H9 (cell line): ENCODE results near the gene CELF3. TPM values are rescaled to one million over a fixed set of nuclear protein-coding genes. Genes with fewer than 3 reads are reported as not detected.

ENCODE experiments used
- DNase-seq: peaks from one replicate; pipeline ENCODE4 v3.0.0-alpha.2; 2017
- H2AFZ ChIP-seq: one replicate; pipeline ENCODE4 v1.6.1; 2013; ENCODE audit warnings: mild to moderate bottlenecking, low read length, control low read depth, moderate library complexity
- H2AK5ac ChIP-seq: 2 replicates; pipeline ENCODE4 v1.6.1; 2013; ENCODE audit warnings: low read length, control low read depth, mixed read lengths; ENCODE audit not compliant: insufficient read length
- H2BK120ac ChIP-seq: one replicate; pipeline ENCODE4 v1.6.1; 2013; ENCODE audit warnings: low read depth, mild to moderate bottlenecking, low read length, control low read depth, inconsistent platforms; ENCODE audit not compliant: poor library complexity, severe bottlenecking
- H2BK12ac ChIP-seq: 2 replicates; pipeline ENCODE4 v1.6.1; 2013; ENCODE audit warnings: low read length, control low read depth, mixed read lengths, low read depth; ENCODE audit not compliant: insufficient read length
- H2BK15ac ChIP-seq: 2 replicates; pipeline ENCODE4 v1.6.1; 2013; ENCODE audit warnings: low read depth, low read length, control low read depth
- H2BK20ac ChIP-seq: one replicate; pipeline ENCODE4 v1.6.1; 2013; ENCODE audit warnings: low read depth, mild to moderate bottlenecking, low read length, control low read depth, inconsistent platforms; ENCODE audit not compliant: poor library complexity, severe bottlenecking
- H2BK5ac ChIP-seq: 2 replicates; pipeline ENCODE4 v1.6.1; 2013; ENCODE audit warnings: low read length, control low read depth, mixed read lengths; ENCODE audit not compliant: insufficient read length
- H3K14ac ChIP-seq: 2 replicates; pipeline ENCODE4 v1.6.1; 2013; ENCODE audit warnings: low read length, control low read depth; ENCODE audit not compliant: insufficient read depth
- H3K18ac ChIP-seq: 2 replicates; pipeline ENCODE4 v1.6.1; 2013; ENCODE audit warnings: low read depth, mild to moderate bottlenecking, mixed read lengths, low read length, control low read depth; ENCODE audit not compliant: insufficient read length
- H3K23ac ChIP-seq: 2 replicates; pipeline ENCODE4 v1.6.1; 2013; ENCODE audit warnings: low read length, control low read depth, mixed read lengths, low read depth; ENCODE audit not compliant: insufficient read length
- H3K23me2 ChIP-seq: 2 replicates; pipeline ENCODE4 v1.6.1; 2013; ENCODE audit warnings: low read depth, mild to moderate bottlenecking, mixed read lengths, low read length, control low read depth; ENCODE audit not compliant: insufficient read length, poor library complexity, severe bottlenecking
- H3K27ac ChIP-seq: 2 replicates; pipeline ENCODE4 v1.5.1; 2013; ENCODE audit warnings: low read length, control low read depth, mixed read lengths, low read depth; ENCODE audit not compliant: insufficient read length
- H3K27me3 ChIP-seq: 2 replicates; pipeline ENCODE4 v1.6.1; 2013; ENCODE audit warnings: low read length, control low read depth, inconsistent platforms; ENCODE audit not compliant: insufficient read depth
- H3K4ac ChIP-seq: 2 replicates; pipeline ENCODE4 v1.6.1; 2013; ENCODE audit warnings: low read depth, mild to moderate bottlenecking, control low read depth, inconsistent platforms, low read length, moderate library complexity
- H3K4me1 ChIP-seq: 2 replicates; pipeline ENCODE4 v1.6.1; 2013; ENCODE audit warnings: low read length, control low read depth, inconsistent platforms; ENCODE audit not compliant: insufficient read depth
- H3K4me2 ChIP-seq: 2 replicates; pipeline ENCODE4 v1.6.1; 2013; ENCODE audit warnings: low read length, control low read depth, mixed read lengths; ENCODE audit not compliant: insufficient read length, insufficient read depth
- H3K56ac ChIP-seq: 2 replicates; pipeline ENCODE4 v1.6.1; 2013; ENCODE audit warnings: low read depth, mild to moderate bottlenecking, mixed read lengths, low read length, control low read depth; ENCODE audit not compliant: insufficient read length
- H3K79me1 ChIP-seq: 2 replicates; pipeline ENCODE4 v1.6.1; 2013; ENCODE audit warnings: low read depth, mild to moderate bottlenecking, moderate library complexity, low read length, control low read depth, inconsistent platforms; ENCODE audit not compliant: insufficient read depth, poor library complexity, severe bottlenecking
- H3K79me2 ChIP-seq: 2 replicates; pipeline ENCODE4 v1.6.1; 2013; ENCODE audit warnings: low read length, control low read depth, inconsistent platforms; ENCODE audit not compliant: insufficient read depth
- H3K9ac ChIP-seq: 2 replicates; pipeline ENCODE4 v1.6.1; 2013; ENCODE audit warnings: low read length, control low read depth, mixed read lengths; ENCODE audit not compliant: insufficient read length; ENCODE audit errors: extremely low read depth
- H3K9me3 ChIP-seq: one replicate; pipeline ENCODE4 v1.6.1; 2013; ENCODE audit warnings: low read depth, low read length, inconsistent platforms; ENCODE audit not compliant: control insufficient read depth
- H3T11ph ChIP-seq: one replicate; pipeline ENCODE4 v1.6.1; 2013; ENCODE audit warnings: mild to moderate bottlenecking, low read length, control low read depth, inconsistent platforms
- H4K20me1 ChIP-seq: one replicate; pipeline ENCODE4 v1.6.1; 2013; ENCODE audit not compliant: control insufficient read depth, insufficient read length, insufficient read depth
- H4K5ac ChIP-seq: 2 replicates; pipeline ENCODE4 v1.6.1; 2013; ENCODE audit warnings: low read depth, mild to moderate bottlenecking, mixed read lengths, low read length, control low read depth; ENCODE audit not compliant: insufficient read length
- H4K8ac ChIP-seq: replicated peaks from 2 replicates; pipeline ENCODE4 v1.6.1; 2013; ENCODE audit warnings: low read length, control low read depth, mixed read lengths, low read depth; ENCODE audit not compliant: insufficient read length
- H4K91ac ChIP-seq: 2 replicates; pipeline ENCODE4 v1.6.1; 2013; ENCODE audit warnings: low read depth, mild to moderate bottlenecking, moderate library complexity, mixed read lengths, low read length, control low read depth; ENCODE audit not compliant: insufficient read length
- H3K27ac Mint-ChIP-seq, 3 experiments: 2 replicates in 2 of 3; 3 replicates in 1 of 3; pipeline ENCODE4 v1.8.0; 2020 to 2021; ENCODE audit warnings: mixed read lengths in 3 of 3, mild to moderate bottlenecking in 1 of 3, moderate library complexity in 1 of 3
- H3K27me3 Mint-ChIP-seq: 2 replicates; pipeline ENCODE4 v1.8.0; 2021; ENCODE audit warnings: low read depth, mild to moderate bottlenecking, moderate library complexity, mixed read lengths
- H3K36me3 Mint-ChIP-seq, 3 experiments: 2 replicates in 2 of 3; 3 replicates in 1 of 3; pipeline ENCODE4 v1.8.0; 2020 to 2021; ENCODE audit warnings: low read depth in 3 of 3, mixed read lengths in 3 of 3; ENCODE audit not compliant: insufficient read depth in 1 of 3
- H3K4me1 Mint-ChIP-seq, 2 experiments: 2 replicates each; pipeline ENCODE4 v1.8.0; 2020; ENCODE audit warnings: mixed read lengths in 2 of 2
- H3K4me3 Mint-ChIP-seq, 2 experiments: 2 replicates in 1 of 2; 3 replicates in 1 of 2; pipeline ENCODE4 v1.8.0; 2020 to 2021; ENCODE audit warnings: mild to moderate bottlenecking in 2 of 2, mixed read lengths in 2 of 2, moderate library complexity in 1 of 2
- H3K9me3 Mint-ChIP-seq, 2 experiments: 2 replicates in 1 of 2; 3 replicates in 1 of 2; pipeline ENCODE4 v1.8.0; 2020; ENCODE audit warnings: mild to moderate bottlenecking in 2 of 2, mixed read lengths in 2 of 2, moderate library complexity in 1 of 2
- WGBS: extraction: QIAGEN DNeasy Blood & Tissue Kit; methylation state at CpG from one replicate; pipeline ENCODE4 v1.1.7; 2013; ENCODE audit warnings: missing lambda C conversion rate, low lambda C conversion rate, mixed read lengths; ENCODE audit not compliant: insufficient read length; ENCODE audit errors: extremely low coverage; 5-methylcytosine and 5-hydroxymethylcytosine counted together
- long read RNA-seq: library from polyadenylated mRNA; unstranded; transcript quantifications from one replicate; pipeline ENCODE4 v2.0.0, GENCODE V29; 2020
- total RNA-seq: library from RNA; stranded (reverse); gene quantifications from 2 replicates; pipeline ENCODE4 v1.2.1, GENCODE V29; 2021
- TF ChIP-seq, protein P1 (sequence below): fragments of 200-600 bp; sonication (generic); conservative IDR thresholded peaks from 3 replicates; pipeline ENCODE4 v1.8.0; 2021; ENCODE audit warnings: antibody characterized with exemption, mild to moderate bottlenecking

The CELF3 gene
- total RNA-seq: 0.90 and 1.0 TPM in 2 replicates
- long read RNA-seq, partial matches to known transcripts: 0 of 1 reads
- long read RNA-seq, other reads (novel, unspliced or antisense): 0 of 1 reads

DNA sequence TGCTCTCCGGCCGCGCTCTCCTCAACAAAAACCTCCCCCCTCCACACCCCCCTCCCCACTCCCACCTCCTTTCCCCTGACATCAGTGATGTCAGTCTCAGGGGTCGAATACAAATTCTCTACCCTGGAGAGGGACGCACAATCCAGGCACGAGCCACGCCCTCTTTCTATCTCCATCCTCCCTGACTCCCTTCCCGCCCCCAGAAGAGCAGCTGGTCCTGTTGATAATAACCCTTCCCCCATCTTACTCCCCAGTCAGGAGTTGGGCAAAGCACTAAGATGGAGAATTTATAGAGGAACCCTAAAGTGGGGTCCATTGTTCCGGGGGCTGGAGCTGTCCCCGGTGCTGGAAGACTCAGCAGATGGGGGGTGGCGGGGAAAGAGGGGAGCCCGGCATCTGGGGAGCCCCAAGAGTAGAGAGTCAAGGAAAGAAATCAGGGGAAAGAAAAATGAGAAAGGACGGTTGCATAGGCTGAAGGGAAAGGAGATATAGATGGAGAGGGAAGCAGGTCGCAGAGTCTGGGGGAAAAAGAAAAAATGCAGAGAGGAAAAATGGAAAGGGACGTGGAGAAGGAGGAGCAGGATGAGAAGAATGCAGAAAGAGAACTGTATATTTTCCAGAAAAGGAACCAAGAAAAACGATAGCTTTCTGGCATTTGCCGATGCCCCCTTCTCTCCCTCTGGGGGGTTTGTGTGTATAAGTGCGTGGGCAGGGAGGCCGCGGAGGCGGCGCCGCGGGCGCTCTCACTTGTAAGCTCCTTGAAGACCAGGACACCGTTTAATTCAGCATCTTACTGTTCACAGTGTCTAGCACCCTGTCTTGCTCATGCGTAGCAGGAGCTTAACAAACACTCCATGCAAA is at the start of gene CELF3:
CELF3 (minus strand) TSS at position 33 of the 861 bp plus-strand sequence. CDS start 783 bp downstream, outside the sequence.
- H3T11ph ChIP-seq: no peak within 1 kb of the TSS
- no peaks in the 10 kb centered on the region for H4K20me1 ChIP-seq
- H3K79me1 ChIP-seq: no peaks in the 10 kb centered on the region
- no peak within 1 kb of the TSS for H2BK15ac ChIP-seq
- no peak within 1 kb of the TSS for H4K5ac ChIP-seq
- peaks cover 53 to 56% of the 10 kb centered on the region in 2 experiments for H3K4me1 Mint-ChIP-seq
- whole genome bisulfite sequencing: no CpG with 5 or more reads among the region's 27 CpGs
- TF ChIP-seq, protein P1, sequence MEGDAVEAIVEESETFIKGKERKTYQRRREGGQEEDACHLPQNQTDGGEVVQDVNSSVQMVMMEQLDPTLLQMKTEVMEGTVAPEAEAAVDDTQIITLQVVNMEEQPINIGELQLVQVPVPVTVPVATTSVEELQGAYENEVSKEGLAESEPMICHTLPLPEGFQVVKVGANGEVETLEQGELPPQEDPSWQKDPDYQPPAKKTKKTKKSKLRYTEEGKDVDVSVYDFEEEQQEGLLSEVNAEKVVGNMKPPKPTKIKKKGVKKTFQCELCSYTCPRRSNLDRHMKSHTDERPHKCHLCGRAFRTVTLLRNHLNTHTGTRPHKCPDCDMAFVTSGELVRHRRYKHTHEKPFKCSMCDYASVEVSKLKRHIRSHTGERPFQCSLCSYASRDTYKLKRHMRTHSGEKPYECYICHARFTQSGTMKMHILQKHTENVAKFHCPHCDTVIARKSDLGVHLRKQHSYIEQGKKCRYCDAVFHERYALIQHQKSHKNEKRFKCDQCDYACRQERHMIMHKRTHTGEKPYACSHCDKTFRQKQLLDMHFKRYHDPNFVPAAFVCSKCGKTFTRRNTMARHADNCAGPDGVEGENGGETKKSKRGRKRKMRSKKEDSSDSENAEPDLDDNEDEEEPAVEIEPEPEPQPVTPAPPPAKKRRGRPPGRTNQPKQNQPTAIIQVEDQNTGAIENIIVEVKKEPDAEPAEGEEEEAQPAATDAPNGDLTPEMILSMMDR: no peak
- no peak within 1 kb of the TSS; the same call in 1 of the 2 replicates for H3K14ac ChIP-seq
- H3K4me1 ChIP-seq: 0 out of 2 replicates have a peak, but pooled peaks cover 6% of the 10 kb centered on the region
- no peak within 1 kb of the TSS for H3K27ac ChIP-seq
- H2BK20ac ChIP-seq: no peak within 1 kb of the TSS
- no peaks in the 10 kb centered on the region for H3K9me3 Mint-ChIP-seq
- H3K56ac ChIP-seq: no peak within 1 kb of the TSS
- H4K8ac ChIP-seq: no peak within 1 kb of the TSS
- no peak within 1 kb of the TSS for H2AK5ac ChIP-seq
- H2BK12ac ChIP-seq: no peak within 1 kb of the TSS
- DNase-seq: peak; percentile 76
- peaks cover 21% of the 10 kb centered on the region for H3K23me2 ChIP-seq
- no peak within 1 kb of the TSS for H3K23ac ChIP-seq
- no peaks in the 10 kb centered on the region for H3K9me3 ChIP-seq
- H3K18ac ChIP-seq: peak within 1 kb of the TSS; percentile 96
- no peak within 1 kb of the TSS for H2AFZ ChIP-seq
- peak within 1 kb of the TSS; percentile 80 for H3K4me2 ChIP-seq
- peak within 1 kb of the TSS; percentile 97 to 100 (median 97) for H3K27ac Mint-ChIP-seq
- H3K27me3 ChIP-seq: peaks cover 17% of the 10 kb centered on the region; the same call in 1 of the 2 replicates
- H3K9ac ChIP-seq: no peak within 1 kb of the TSS
- H3K4ac ChIP-seq: no peak within 1 kb of the TSS
- no peak within 1 kb of the TSS for H2BK5ac ChIP-seq
- no peaks in the 10 kb centered on the region for H3K79me2 ChIP-seq
- peak within 1 kb of the TSS; percentile 62 to 82 for H3K4me3 Mint-ChIP-seq
- no peaks in the 10 kb centered on the region for H3K36me3 Mint-ChIP-seq
- no peak within 1 kb of the TSS for H2BK120ac ChIP-seq
- no peak within 1 kb of the TSS for H4K91ac ChIP-seq
- H3K27me3 Mint-ChIP-seq: peaks cover 56% of the 10 kb centered on the region
